IMR-90 (cell line): ENCODE results near the gene NLRP1. TPM values are rescaled to one million over a fixed set of nuclear protein-coding genes. Genes with fewer than 3 reads are reported as not detected.

Experiments used
- ATAC-seq: fragments of 200-7000 bp; cut with Tn5 transposase; 2 replicates; pipeline ENCODE4 v1.9.1; 2020; ENCODE audit warnings: low read depth, mild to moderate bottlenecking, moderate library complexity
- BruUV-seq: library from RNA; stranded (reverse); fragments of 400-500 nt; replicated peaks from 2 replicates; lab custom pipeline; 2021; lab: Mats Ljungman, UMichigan
- CTCF ChIA-PET: fragments of 300-600 bp; formaldehyde crosslinking; extraction: SDS; loops from one replicate; lab custom pipeline; 2021; ENCODE audit warnings: antibody characterized with exemption; lab: Yijun Ruan, JAX
- POLR2A ChIA-PET: fragments of 300-600 bp; sonication (Branson Sonifier 250); formaldehyde crosslinking; loops from one replicate; lab custom pipeline; 2022; ENCODE audit warnings: antibody characterized with exemption; ENCODE audit not compliant: unreplicated experiment; lab: Charles Lee
- DNase-seq: peaks from one replicate; pipeline ENCODE4 v3.0.0; 2013
- H2AFZ ChIP-seq: replicated peaks from 2 replicates; pipeline ENCODE3; 2013; ENCODE audit warnings: low read length, mild to moderate bottlenecking; ENCODE audit not compliant: poor library complexity
- H2AK5ac ChIP-seq: 2 replicates; pipeline ENCODE4 v1.6.1; 2013; ENCODE audit warnings: low read depth, low read length, inconsistent platforms
- H2AK9ac ChIP-seq: replicated peaks from 2 replicates; pipeline ENCODE3; 2013; ENCODE audit warnings: mild to moderate bottlenecking, low read depth, low read length, moderate library complexity; ENCODE audit not compliant: poor library complexity
- H2BK120ac ChIP-seq: 2 replicates; pipeline ENCODE4 v1.6.1; 2013; ENCODE audit warnings: low read depth, low read length, inconsistent platforms
- H2BK15ac ChIP-seq: 3 replicates; pipeline ENCODE4 v1.6.1; 2013; ENCODE audit warnings: low read depth, low read length, inconsistent platforms
- H2BK20ac ChIP-seq: 2 replicates; pipeline ENCODE4 v1.6.1; 2013; ENCODE audit warnings: low read depth, mild to moderate bottlenecking, inconsistent platforms, low read length, moderate library complexity
- H2BK5ac ChIP-seq: 2 replicates; pipeline ENCODE4 v1.6.1; 2013; ENCODE audit warnings: mild to moderate bottlenecking, low read depth, low read length, inconsistent platforms; ENCODE audit not compliant: poor library complexity, severe bottlenecking
- H3K14ac ChIP-seq: replicated peaks from 2 replicates; pipeline ENCODE4 v1.6.1; 2013; ENCODE audit warnings: low read depth, low read length, inconsistent platforms
- H3K18ac ChIP-seq: 2 replicates; pipeline ENCODE4 v1.6.1; 2013; ENCODE audit warnings: low read depth, low read length, control low read depth
- H3K23ac ChIP-seq: 2 replicates; pipeline ENCODE4 v1.6.1; 2013; ENCODE audit warnings: low read depth, low read length, inconsistent platforms
- H3K27ac ChIP-seq: 2 replicates; pipeline ENCODE4 v1.5.1; 2013; ENCODE audit warnings: mild to moderate bottlenecking, control low read depth, low read length; ENCODE audit not compliant: insufficient read depth
- H3K27me3 ChIP-seq: 2 replicates; pipeline ENCODE4 v1.6.1; 2013; ENCODE audit warnings: low read length; ENCODE audit not compliant: control insufficient read depth, insufficient read depth
- H3K36me3 ChIP-seq: 2 replicates; pipeline ENCODE4 v1.6.1; 2013; ENCODE audit warnings: low read length, mixed read lengths; ENCODE audit not compliant: control insufficient read depth, insufficient read depth
- H3K4ac ChIP-seq: 2 replicates; pipeline ENCODE4 v1.6.1; 2013; ENCODE audit warnings: low read depth, low read length, inconsistent platforms
- H3K4me1 ChIP-seq: 2 replicates; pipeline ENCODE4 v1.6.1; 2013; ENCODE audit warnings: low read length, mixed read lengths; ENCODE audit not compliant: control insufficient read depth, insufficient read depth
- H3K4me2 ChIP-seq: 2 replicates; pipeline ENCODE4 v1.6.1; 2013; ENCODE audit warnings: low read depth, mild to moderate bottlenecking, control low read depth, low read length, moderate library complexity
- H3K4me3 ChIP-seq: 2 replicates; pipeline ENCODE4 v1.5.1; 2013; ENCODE audit warnings: low read depth, mild to moderate bottlenecking, control low read depth, low read length, moderate library complexity; ENCODE audit not compliant: insufficient read depth
- H3K56ac ChIP-seq: 2 replicates; pipeline ENCODE4 v1.6.1; 2013; ENCODE audit warnings: low read length, inconsistent platforms; ENCODE audit not compliant: insufficient read depth; ENCODE audit errors: extremely low read depth
- H3K79me1 ChIP-seq, 2 experiments: 2 replicates each; pipeline ENCODE4 v1.6.1; 2013; ENCODE audit warnings: low read length in 2 of 2, inconsistent platforms in 1 of 2, low read depth in 1 of 2
- H3K9ac ChIP-seq: 2 replicates; pipeline ENCODE4 v1.6.1; 2013; ENCODE audit warnings: low read depth, low read length, control low read depth
- H3K9me1 ChIP-seq: 2 replicates; pipeline ENCODE4 v1.6.1; 2013; ENCODE audit warnings: low read length, inconsistent platforms; ENCODE audit not compliant: insufficient read depth
- H3K9me3 ChIP-seq: 2 replicates; pipeline ENCODE4 v1.6.1; 2013; ENCODE audit warnings: low read length; ENCODE audit not compliant: control insufficient read depth, insufficient read depth
- H4K20me1 ChIP-seq: 2 replicates; pipeline ENCODE4 v1.6.1; 2013; ENCODE audit warnings: low read length, inconsistent platforms; ENCODE audit not compliant: insufficient read depth
- H4K5ac ChIP-seq: 2 replicates; pipeline ENCODE4 v1.6.1; 2013; ENCODE audit warnings: mild to moderate bottlenecking, low read depth, low read length, control low read depth
- H4K8ac ChIP-seq, 2 experiments: 2 replicates each; pipeline ENCODE4 v1.6.1; 2013; ENCODE audit warnings: low read depth in 2 of 2, low read length in 2 of 2, control low read depth in 1 of 2, inconsistent platforms in 1 of 2
- H4K91ac ChIP-seq: 2 replicates; pipeline ENCODE4 v1.6.1; 2013; ENCODE audit warnings: low read depth, low read length, inconsistent platforms; ENCODE audit not compliant: insufficient read depth
- MAFK ChIP-seq: IDR thresholded peaks from 2 replicates; pipeline ENCODE4 v1.6.1; 2012; ENCODE audit warnings: low read depth, low read length, improper control_type of control experiment
- MXI1 ChIP-seq: IDR thresholded peaks from 2 replicates; pipeline ENCODE4 v1.6.1; 2012; ENCODE audit warnings: low read depth, mild to moderate bottlenecking, low read length, moderate library complexity, borderline replicate concordance
- SMC3 ChIP-seq: fragments of 150-350 bp; IDR thresholded peaks from 2 replicates; pipeline ENCODE4 v1.6.1; 2016; ENCODE audit warnings: low read depth, mild to moderate bottlenecking, antibody characterized with exemption, low read length, moderate library complexity
- WGBS, 2 experiments: methylation state at CpG; one replicate each; pipeline versions ENCODE4 v1.1.5 to v1.1.7; 2013; ENCODE audit warnings: missing lambda C conversion rate in 2 of 2; ENCODE audit not compliant: insufficient read length in 1 of 2; ENCODE audit errors: extremely low coverage in 2 of 2; 5-methylcytosine and 5-hydroxymethylcytosine counted together
- dilution Hi-C: fragments of 300-500 bp; cut with HindIII; formaldehyde crosslinking; loops from one replicate; pipeline ENCODE4 v1.14.3; 2018; ENCODE audit warnings: low sequenced_read_pairs; ENCODE audit not compliant: unreplicated experiment
- in situ Hi-C: fragments of 300-500 bp; cut with MboI; formaldehyde crosslinking; loops from 3 replicates; pipeline ENCODE4 v1.14.3; 2019; ENCODE audit warnings: low sequenced_read_pairs, inconsistent platforms, mixed read lengths
- intact Hi-C: fragments of 100-400 bp; cut with micrococcal nuclease; formaldehyde crosslinking; loops from 2 replicates; pipeline ENCODE4 v1.10.0; 2022
- polyA plus RNA-seq, 3 experiments: library from polyadenylated mRNA; depleted of rRNA; stranded (reverse); fragments of >200 nt; gene quantifications; 2 replicates each; pipeline ENCODE4 v1.2.3, GENCODE V29; 2012; ENCODE audit warnings: low replicate concordance in 1 of 3
- total RNA-seq: library from RNA; depleted of rRNA; stranded (reverse); fragments of >200 nt; gene quantifications from 2 replicates; pipeline ENCODE4 v1.2.3, GENCODE V29; 2012

Gene NLRP1
- total and polyA plus RNA-seq, 2 of the 4 experiments (the other 2 are of a cell fraction) = 134 to 340 TPM

GRCh38 chr17:5631958-5632590 lies 47.8 kb upstream of the NLRP1 start:
- intact Hi-C loops = no loop called here
- Histone ChIP-seq H4K91ac (no peak overlapping the region), H3K9me1 (no peaks in the 10 kb centered on the region), H3K4me1 (no peaks in the 10 kb centered on the region), H4K5ac (no peak overlapping the region), H3K23ac (no peak overlapping the region), H3K4me3 (no peak overlapping the region), H3K9me3 (no peaks in the 10 kb centered on the region), H2BK120ac (no peak overlapping the region), H3K27ac (no peak overlapping the region), H2BK5ac (no peak overlapping the region), H2AK9ac (no peak overlapping the region), H3K56ac (no peak overlapping the region), H3K4ac (no peak overlapping the region), H3K9ac (no peak overlapping the region), H3K27me3 (peaks cover 1% of the 10 kb centered on the region), H4K8ac (no peak overlapping the region), H2AK5ac (no peak overlapping the region), H3K36me3 (no peaks in the 10 kb centered on the region), H2AFZ (no peak overlapping the region), H3K4me2 (no peak overlapping the region), H4K20me1 (no peaks in the 10 kb centered on the region), H3K18ac (no peak overlapping the region), H3K14ac (no peak overlapping the region), H2BK20ac (no peak overlapping the region), H2BK15ac (no peak overlapping the region), H3K79me1 (no peaks in the 10 kb centered on the region)
- CTCF ChIA-PET = no interaction called here
- no peak for ATAC-seq
- POLR2A ChIA-PET = no interaction called here
- TF ChIP-seq SMC3 (no peak), MAFK (no peak), MXI1 (no peak)
- BruUV-seq = no TSS peak
- 20% methylated on average over 1 of the region's 3 CpGs; no CpG with 5 or more reads in 1 of the 2 experiments for WGBS, 2 experiments
- no peak for DNase-seq
- dilution Hi-C loops = no loop called here
- in situ Hi-C loops = no loop called here
